Upper lobe of left lung (tissue), 6 donors: Measurements from ENCODE around the gene SH3PXD2A. TPM values are rescaled to one million over a fixed set of nuclear protein-coding genes. Genes with fewer than 3 reads are reported as not detected.

Experiments used
- ATAC-seq, 2 donors: fragments of 200-7000 bp; cut with Tn5 transposase; one replicate each; pipeline ENCODE4 v1.9.1; 2022; ENCODE audit warnings: mild to moderate bottlenecking in 2 of 2, moderate library complexity in 2 of 2; ENCODE audit not compliant: low FRiP score in 2 of 2
- DNase-seq, 2 donors: peaks; one replicate each; pipeline ENCODE4 v3.0.0-alpha.2; 2019 to 2020
- H3K27ac ChIP-seq, 4 donors: fragments of 200-600 bp; sonication (generic); one replicate each; pipeline ENCODE4 v1.5.1; 2016 to 2019
- H3K27me3 ChIP-seq, 4 donors: fragments of 200-600 bp; sonication (generic); one replicate each; pipeline ENCODE4 v1.5.1; 2017 to 2019
- H3K36me3 ChIP-seq, 4 donors: fragments of 200-600 bp; sonication (generic); one replicate each; pipeline ENCODE4 v1.5.1; 2016 to 2019
- H3K4me1 ChIP-seq, 4 donors: fragments of 200-600 bp; sonication (generic); one replicate each; pipeline ENCODE4 v1.5.1; 2018 to 2019
- H3K4me3 ChIP-seq, 4 donors: fragments of 200-600 bp; sonication (generic); one replicate each; pipeline ENCODE4 v1.5.1; 2017 to 2019; ENCODE audit warnings: mild to moderate bottlenecking in 2 of 4, moderate library complexity in 1 of 4
- H3K9me3 ChIP-seq, 4 donors: fragments of 200-600 bp; sonication (generic); one replicate each; pipeline ENCODE4 v1.5.1; 2018 to 2019
- CTCF ChIP-seq, 6 experiments: fragments of 450-650 bp in 4 of 6; fragments of 200-600 bp in 2 of 6; sonication (generic) in 2 of 6; IDR thresholded peaks; one replicate each; pipeline ENCODE4 v1.5.1; 2016 to 2019; ENCODE audit warnings: antibody characterized with exemption in 6 of 6
- EP300 ChIP-seq, 4 donors: sonication (generic); formaldehyde crosslinking; IDR thresholded peaks; one replicate each; pipeline ENCODE4 v1.5.1; 2017; ENCODE audit warnings: antibody characterized with exemption in 4 of 4, control low read depth in 2 of 4
- POLR2A ChIP-seq, 4 donors: fragments of 450-650 bp; IDR thresholded peaks; one replicate each; pipeline ENCODE4 v1.5.1; 2016 to 2017; ENCODE audit warnings: antibody characterized with exemption in 4 of 4, mild to moderate bottlenecking in 2 of 4
- POLR2AphosphoS5 ChIP-seq, 2 donors: sonication (generic); formaldehyde crosslinking; IDR thresholded peaks; one replicate each; pipeline ENCODE4 v1.5.1; 2017; ENCODE audit warnings: antibody characterized with exemption in 2 of 2
- WGBS, 2 donors: methylation state at CpG; one replicate each; pipeline ENCODE4 v1.1.5; 2017 to 2018; 5-methylcytosine and 5-hydroxymethylcytosine counted together
- total RNA-seq, 6 donors: library from RNA; depleted of rRNA in 4 of 6; stranded (reverse); fragments of >200 nt in 4 of 6; gene quantifications; one replicate each; pipeline versions ENCODE4 v1.1.0 to v1.2.1, GENCODE V29; 2016 to 2021
- donor health status: DM: no; HTN: no; CAD: no; lungs with moderate emphysema.
- donor health status: DM: no; HTN: yes; CAD: no; lungs with severe emphysema.

Gene SH3PXD2A
- total RNA-seq, 6 donors from 2014 or later = 19.6 to 42.2 (median 30.8) TPM

- DNase-seq (no peak), ATAC-seq (no peak)
- 73 to 93% methylated on average over 5 of the region's 5 CpGs for WGBS, 2 donors
- Histone ChIP-seq H3K27ac (no peak overlapping the region), H3K4me1 (peaks cover 24 to 41% (median 26%) of the 10 kb centered on the region in 4 donors), H3K27me3 (peaks cover 0 to 9% (median 0%) of the 10 kb centered on the region in 4 donors), H3K9me3 (no peaks in the 10 kb centered on the region), H3K4me3 (no peak overlapping the region), H3K36me3 (no peaks in the 10 kb centered on the region)
- TF ChIP-seq EP300 (IDR thresholded peaks at IDR 0.05) (no peak), CTCF (IDR thresholded peaks at IDR 0.05) (no peak), POLR2A (IDR thresholded peaks at IDR 0.05) (no peak), POLR2AphosphoS5 (IDR thresholded peaks at IDR 0.05) (no peak)
Observed at GRCh38 chr10:103858360-103858759, 3.0 kb upstream of the SH3PXD2A start.

- WGBS, 2 donors = 90 to 94% methylated on average over 5 of the region's 5 CpGs
- DNase-seq (no peak), ATAC-seq (no peak)
- H3K4me1 ChIP-seq = peaks cover 39 to 56% (median 41%) of the 10 kb centered on the region in 4 donors
- no peak overlapping the region for H3K4me3 ChIP-seq
- peaks cover 0 to 9% (median 0%) of the 10 kb centered on the region in 4 donors for H3K27me3 ChIP-seq
- no peaks in the 10 kb centered on the region for H3K36me3 ChIP-seq
- no peak overlapping the region for H3K27ac ChIP-seq
- no peaks in the 10 kb centered on the region for H3K9me3 ChIP-seq
- no peak for TF ChIP-seq POLR2AphosphoS5 (IDR thresholded peaks at IDR 0.05)
- no peak for TF ChIP-seq EP300 (IDR thresholded peaks at IDR 0.05)
- TF ChIP-seq POLR2A (IDR thresholded peaks at IDR 0.05) = no peak
- TF ChIP-seq CTCF (IDR thresholded peaks at IDR 0.05) = no peak
Observed at GRCh38 chr10:103856797-103857170, 1.4 kb upstream of the SH3PXD2A start.

- TF ChIP-seq POLR2AphosphoS5 (IDR thresholded peaks at IDR 0.05) = no peak
- no peak for TF ChIP-seq CTCF (IDR thresholded peaks at IDR 0.05)
- no peak for TF ChIP-seq EP300 (IDR thresholded peaks at IDR 0.05)
- TF ChIP-seq POLR2A (IDR thresholded peaks at IDR 0.05) = no peak
- Histone ChIP-seq H3K4me3 (peak overlapping the region; percentile 17 to 72 (median 70)), H3K4me1 (peaks cover 45 to 63% (median 48%) of the 10 kb centered on the region in 4 donors), H3K9me3 (no peaks in the 10 kb centered on the region), H3K27ac (peak overlapping the region; percentile 41 to 83 (median 71)), H3K36me3 (no peaks in the 10 kb centered on the region), H3K27me3 (peaks cover 0 to 9% (median 0%) of the 10 kb centered on the region in 4 donors)
- DNase-seq (no peak), ATAC-seq (no peak)
- WGBS, 2 donors = 19 to 28% methylated on average over 21 to 31 of the region's 34 CpGs
Observed at GRCh38 chr10:103855852-103856796, 748 bp upstream of the SH3PXD2A start.

GRCh38 chr10:103854686-103855391 is 537 bp downstream of the SH3PXD2A start:
- peaks cover 58 to 76% (median 60%) of the 10 kb centered on the region in 4 donors for H3K4me1 ChIP-seq
- H3K4me3 ChIP-seq = peak overlapping the region; percentile 68 to 75 (median 72)
- no peaks in the 10 kb centered on the region for H3K36me3 ChIP-seq
- TF ChIP-seq CTCF (IDR thresholded peaks at IDR 0.05) = no peak
- no peak for TF ChIP-seq POLR2AphosphoS5 (IDR thresholded peaks at IDR 0.05)
- WGBS, 2 donors = 1% methylated on average over 11 to 30 of the region's 53 CpGs
- H3K9me3 ChIP-seq = no peaks in the 10 kb centered on the region
- H3K27ac ChIP-seq = peak overlapping the region; percentile 41 to 83 (median 71)
- peak; percentile 25 to 28 for ATAC-seq
- DNase-seq = peak in 1 of 2 donors; percentile 88
- peaks cover 0 to 9% (median 0%) of the 10 kb centered on the region in 4 donors for H3K27me3 ChIP-seq
